HepG2 (cell line): ENCODE results near the gene RARS2. TPM values are rescaled to one million over a fixed set of nuclear protein-coding genes. Genes with fewer than 3 reads are reported as not detected.
A peak's percentile ranks its signal among the peaks of the same experiment; 100 is the strongest.

ENCODE experiments used
- ADNP ChIP-seq: sonication (generic); formaldehyde crosslinking; IDR thresholded peaks from 2 replicates; pipeline ENCODE4 v1.4.0; 2020; ENCODE audit warnings: missing genetic modification reagents
- ARHGAP35 ChIP-seq: sonication (generic); formaldehyde crosslinking; IDR thresholded peaks from 2 replicates; pipeline ENCODE4 v1.9.0; 2022; ENCODE audit warnings: mild to moderate bottlenecking, inconsistent platforms, moderate library complexity, missing genetic modification reagents, borderline replicate concordance
- ATRX ChIP-seq: sonication (generic); formaldehyde crosslinking; IDR thresholded peaks from 2 replicates; pipeline ENCODE4 v1.4.0; 2020; ENCODE audit warnings: missing genetic modification reagents, borderline replicate concordance
- CC2D1A ChIP-seq: sonication (generic); formaldehyde crosslinking; IDR thresholded peaks from 2 replicates; pipeline ENCODE4 v1.8.1; 2023; ENCODE audit warnings: mild to moderate bottlenecking, missing genetic modification reagents
- CHD2 ChIP-seq: IDR thresholded peaks from 2 replicates; pipeline ENCODE4 v1.6.1; 2011; ENCODE audit warnings: low read depth, low read length, improper control_type of control experiment
- CREBL2 ChIP-seq: sonication (generic); formaldehyde crosslinking; IDR thresholded peaks from 2 replicates; pipeline ENCODE4 v1.8.1; 2023; ENCODE audit warnings: missing genetic modification reagents, mild to moderate bottlenecking, borderline replicate concordance
- DBP ChIP-seq: sonication (generic); formaldehyde crosslinking; IDR thresholded peaks from 2 replicates; pipeline ENCODE4 v1.4.0; 2020; ENCODE audit warnings: missing genetic modification reagents; ENCODE audit errors: not compliant biosample characterization
- DNMT1 ChIP-seq: sonication (generic); formaldehyde crosslinking; IDR thresholded peaks from 2 replicates; pipeline ENCODE4 v1.5.1; 2020; ENCODE audit warnings: mild to moderate bottlenecking, missing genetic modification reagents
- FOXJ3 ChIP-seq: sonication (generic); formaldehyde crosslinking; IDR thresholded peaks from 2 replicates; pipeline ENCODE4 v1.4.0; 2020; ENCODE audit warnings: missing genetic modification reagents, mild to moderate bottlenecking, borderline replicate concordance
- HMG20A ChIP-seq: IDR thresholded peaks from 2 replicates; pipeline ENCODE4 v1.6.1; 2016; ENCODE audit warnings: borderline replicate concordance
- KLF12 ChIP-seq: sonication (generic); formaldehyde crosslinking; IDR thresholded peaks from 2 replicates; pipeline ENCODE4 v1.4.0; 2020; ENCODE audit warnings: missing genetic modification reagents, borderline replicate concordance
- MATR3 ChIP-seq: sonication (generic); formaldehyde crosslinking; IDR thresholded peaks from 2 replicates; pipeline ENCODE4 v1.4.0; 2020; ENCODE audit warnings: missing genetic modification reagents
- MLLT10 ChIP-seq: sonication (generic); formaldehyde crosslinking; IDR thresholded peaks from 2 replicates; pipeline ENCODE4 v1.4.0; 2020; ENCODE audit warnings: missing genetic modification reagents
- MXI1 ChIP-seq: IDR thresholded peaks from 3 replicates; pipeline ENCODE4 v1.6.1; 2012; ENCODE audit warnings: low read depth, low read length, inconsistent platforms, borderline replicate concordance
- PHF20 ChIP-seq: sonication (generic); formaldehyde crosslinking; IDR thresholded peaks from 2 replicates; pipeline ENCODE4 v1.5.0; 2020; ENCODE audit warnings: mild to moderate bottlenecking, missing genetic modification reagents
- POLR2AphosphoS5 ChIP-seq: IDR thresholded peaks from 2 replicates; pipeline ENCODE4 v1.6.1; 2012; ENCODE audit warnings: low read depth, low read length
- SOX13 ChIP-seq, 3 experiments: fragments of 450-650 bp in 1 of 3; sonication (generic) in 1 of 3; formaldehyde crosslinking in 1 of 3; IDR thresholded peaks in 2 of 3; conservative IDR thresholded peaks in 1 of 3; 2 replicates each; pipeline versions ENCODE4 v1.5.0 to v1.6.1; 2016 to 2020; ENCODE audit warnings: antibody characterized with exemption in 1 of 3, mild to moderate bottlenecking in 1 of 3, missing compliant biosample characterization in 1 of 3, missing genetic modification reagents in 1 of 3, moderate library complexity in 1 of 3
- TBX2 ChIP-seq: sonication (generic); formaldehyde crosslinking; IDR thresholded peaks from 2 replicates; pipeline ENCODE4 v1.5.0; 2020; ENCODE audit warnings: missing genetic modification reagents, mild to moderate bottlenecking, borderline replicate concordance
- TFDP1 ChIP-seq: IDR thresholded peaks from 2 replicates; pipeline ENCODE4 v1.6.1; 2016; ENCODE audit warnings: missing compliant biosample characterization, missing genetic modification reagents, borderline replicate concordance
- ZBTB1 ChIP-seq: sonication (generic); formaldehyde crosslinking; IDR thresholded peaks from 2 replicates; pipeline ENCODE4 v1.4.0; 2020; ENCODE audit warnings: missing genetic modification reagents, borderline replicate concordance
- ZBTB10 ChIP-seq: sonication (generic); formaldehyde crosslinking; IDR thresholded peaks from 2 replicates; pipeline ENCODE4 v1.4.0; 2020; ENCODE audit warnings: missing genetic modification reagents, borderline replicate concordance
- ZFP90 ChIP-seq: sonication (generic); formaldehyde crosslinking; IDR thresholded peaks from 2 replicates; pipeline ENCODE4 v1.8.0; 2022; ENCODE audit warnings: missing genetic modification reagents, mild to moderate bottlenecking, inconsistent platforms, borderline replicate concordance
- ZNF18 ChIP-seq: sonication (generic); formaldehyde crosslinking; IDR thresholded peaks from 2 replicates; pipeline ENCODE4 v1.8.0; 2022; ENCODE audit warnings: mild to moderate bottlenecking, missing genetic modification reagents; ENCODE audit not compliant: insufficient replicate concordance
- ZNF547 ChIP-seq: sonication (generic); formaldehyde crosslinking; IDR thresholded peaks from 2 replicates; pipeline ENCODE4 v1.5.1; 2020; ENCODE audit warnings: mild to moderate bottlenecking, missing genetic modification reagents
- ZNF761 ChIP-seq: sonication (generic); formaldehyde crosslinking; conservative IDR thresholded peaks from 2 replicates; pipeline ENCODE4 v1.4.0; 2020; ENCODE audit warnings: mild to moderate bottlenecking, missing genetic modification reagents
- polyA plus RNA-seq, 8 experiments: library from polyadenylated mRNA; depleted of rRNA in 3 of 8; stranded (reverse) in 7 of 8; unstranded in 1 of 8; fragments of >200 nt; fragmentation: Illumina TruSeq in 4 of 8; extraction: Trizol in 4 of 8; gene quantifications; 2 replicates each; pipeline versions ENCODE4 v1.2.1 to v1.2.3, GENCODE V29; 2011 to 2016; ENCODE audit warnings: low read depth in 4 of 8, missing spikeins in 1 of 8, mixed read lengths in 1 of 8; ENCODE audit not compliant: insufficient read depth in 1 of 8
- total RNA-seq, 5 experiments: library from RNA; depleted of rRNA; stranded (reverse); fragments of >200 nt; fragmentation: Illumina TruSeq; extraction: Trizol; gene quantifications; 2 replicates each; pipeline ENCODE4 v1.2.3, GENCODE V29; 2016; ENCODE audit warnings: low read depth in 1 of 5

RARS2 gene
- total and polyA plus RNA-seq, 2 of the 13 experiments (the other 11 are each of a cell fraction or from before 2014, with no cell fraction given), result 23.4 to 80.1 TPM

GRCh38 chr6:87583822-87584221 lies 6.0 kb downstream of the RARS2 start (continued):
- TF ChIP-seq ZBTB10 (CRISPR knock-in tag), result no peak
- TF ChIP-seq ARHGAP35 (CRISPR knock-in tag), result no peak
- TF ChIP-seq CC2D1A (CRISPR knock-in tag), result no peak
- TF ChIP-seq POLR2AphosphoS5, result no peak
- no peak for TF ChIP-seq ZNF18 (CRISPR knock-in tag)
- peak; percentile 14; the same call in 1 of the 2 replicates for TF ChIP-seq TFDP1
- no peak for TF ChIP-seq ZBTB1
- no peak for TF ChIP-seq DNMT1 (CRISPR knock-in tag)
- TF ChIP-seq MATR3 (CRISPR knock-in tag), result no peak
- no peak for TF ChIP-seq MXI1
- no peak for TF ChIP-seq DBP (CRISPR knock-in tag)
- no peak for TF ChIP-seq ZFP90 (CRISPR knock-in tag)
- TF ChIP-seq KLF12 (CRISPR knock-in tag), result no peak
- TF ChIP-seq TBX2 (CRISPR knock-in tag), result peak; percentile 59; the same call in 1 of the 2 replicates
- no peak for TF ChIP-seq CHD2
- no peak for TF ChIP-seq ZNF761 (CRISPR knock-in tag)
- no peak for TF ChIP-seq MLLT10
- peak; percentile 93 for TF ChIP-seq HMG20A (CRISPR knock-in tag)
- TF ChIP-seq CREBL2 (CRISPR knock-in tag), result no peak
- peak; percentile 90; the same call in 1 of the 2 replicates for TF ChIP-seq FOXJ3
- no peak for TF ChIP-seq ATRX (CRISPR knock-in tag)
- TF ChIP-seq SOX13 (IDR thresholded peaks at IDR 0.05), result peak; percentile 90
- peak in 1 of 2 experiments; percentile 99; a peak in 2 of 4 replicates for TF ChIP-seq SOX13 (CRISPR knock-in tag; conservative IDR thresholded peaks at IDR 0.05 in 1 of 2, IDR thresholded peaks at IDR 0.05 in 1 of 2)
- TF ChIP-seq PHF20, result no peak
- TF ChIP-seq ADNP (CRISPR knock-in tag), result no peak
- TF ChIP-seq ZNF547 (CRISPR knock-in tag), result no peak
